Brain microvascular endothelial cell (primary cell): ENCODE measurements around the gene TMEM61.
"Not testable (repeated sequence)": the region's sequence is repeated elsewhere in the genome, so short reads cannot be mapped to it uniquely, and the experiment has no call there.

ENCODE experiments used
- DNase-seq: peaks from one replicate; pipeline ENCODE4 v3.0.0-alpha.2; 2020
- H3K27ac ChIP-seq: fragments of 250-450 bp; sonication (Bioruptor Pico); 2 replicates; pipeline ENCODE4 v1.5.1; 2020; ENCODE audit warnings: mild to moderate bottlenecking, moderate library complexity
- H3K27me3 ChIP-seq: fragments of 250-450 bp; sonication (Bioruptor Pico); replicated peaks from 2 replicates; pipeline ENCODE4 v1.5.1; 2020; ENCODE audit warnings: mild to moderate bottlenecking
- H3K36me3 ChIP-seq: fragments of 250-450 bp; sonication (Bioruptor Pico); replicated peaks from 2 replicates; pipeline ENCODE4 v1.5.1; 2020; ENCODE audit warnings: mild to moderate bottlenecking
- H3K4me3 ChIP-seq: 2 replicates; pipeline ENCODE4 v1.5.1; 2011; ENCODE audit warnings: low read depth, mild to moderate bottlenecking, control low read depth, low read length, moderate library complexity
- CTCF ChIP-seq: IDR thresholded peaks from 2 replicates; pipeline ENCODE4 v1.5.1; 2011; ENCODE audit warnings: low read depth, mild to moderate bottlenecking, moderate library complexity, low read length, control low read depth, inconsistent platforms; ENCODE audit errors: missing control alignments
- in situ Hi-C: cut with HindIII; loops from 2 replicates; pipeline ENCODE4 v1.10.0; 2017; ENCODE audit warnings: low sequenced_read_pairs, low pct_ligation_motif_present

The TMEM61 gene

GRCh38 chr1:54953846-54954245 is 26.6 kb upstream of the TMEM61 start:
- in situ Hi-C loops, result no loop called here
- no peak for DNase-seq
- no peak for TF ChIP-seq CTCF
- no peaks in the 10 kb centered on the region for H3K27me3 ChIP-seq
- H3K4me3 ChIP-seq, result no peak overlapping the region
- H3K27ac ChIP-seq, result no peak overlapping the region
- H3K36me3 ChIP-seq, result no peaks in the 10 kb centered on the region

DNA sequence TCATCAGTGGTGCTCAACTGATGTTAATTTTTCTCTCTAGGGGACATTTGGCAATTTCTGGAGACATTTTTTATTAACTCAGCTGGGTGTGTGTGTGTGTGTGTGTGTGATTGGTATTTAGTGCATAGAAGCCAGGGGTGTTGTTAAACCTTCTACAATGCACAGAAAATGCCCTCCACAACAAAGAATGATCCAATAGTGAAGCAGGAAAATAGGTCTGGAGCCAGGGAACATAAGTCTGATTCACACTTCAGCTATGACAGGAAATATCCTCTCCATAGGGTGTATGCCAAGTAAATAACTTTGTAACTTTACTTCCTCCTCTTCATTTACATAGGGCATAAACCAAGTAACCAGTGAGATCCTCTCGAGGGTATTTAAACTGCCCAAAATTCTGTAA is 25.1 kb upstream of the TMEM61 start:
- Histone ChIP-seq H3K4me3 (no peak overlapping the region), H3K27me3 (no peaks in the 10 kb centered on the region), H3K36me3 (no peaks in the 10 kb centered on the region), H3K27ac (no peak overlapping the region)
- peak; percentile 14 for DNase-seq
- no peak for TF ChIP-seq CTCF
- in situ Hi-C loops, result no loop called here

- no peaks in the 10 kb centered on the region for H3K36me3 ChIP-seq
- TF ChIP-seq CTCF, result no peak
- no peak for DNase-seq
- no peaks in the 10 kb centered on the region for H3K27me3 ChIP-seq
- no peak overlapping the region for H3K27ac ChIP-seq
- in situ Hi-C loops, result no loop called here
- H3K4me3 ChIP-seq, result no peak overlapping the region
Observed at GRCh38 chr1:54956726-54957125, 23.7 kb upstream of the TMEM61 start.

DNA sequence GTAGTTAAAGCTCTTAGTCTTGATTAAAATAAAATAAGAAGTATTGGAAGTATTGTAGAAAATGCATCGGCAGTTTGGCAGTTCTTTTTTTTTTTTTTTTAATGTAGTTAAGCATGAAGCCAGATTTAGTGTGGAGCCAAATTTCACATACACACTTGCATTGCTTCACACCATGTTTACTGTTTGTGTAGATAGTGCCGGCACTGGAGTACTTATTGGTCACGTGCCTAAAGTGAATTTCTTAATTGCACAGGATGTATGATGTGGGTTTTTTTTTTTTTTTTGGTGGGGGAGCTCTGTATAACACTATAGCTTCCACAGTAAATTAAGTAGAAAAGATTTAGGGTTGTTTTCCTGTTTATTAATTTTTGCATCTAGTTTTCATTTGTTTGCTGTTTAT is 21.2 kb upstream of the TMEM61 start:
- DNase-seq, result no peak
- Histone ChIP-seq H3K27ac (no peak overlapping the region), H3K36me3 (no peaks in the 10 kb centered on the region), H3K27me3 (no peaks in the 10 kb centered on the region), H3K4me3 (no peak overlapping the region)
- in situ Hi-C loops, result no loop called here
- no peak for TF ChIP-seq CTCF

GRCh38 chr1:54962612-54963395 is 17.6 kb upstream of the TMEM61 start:
- no peak for DNase-seq
- TF ChIP-seq CTCF, result no peak
- Histone ChIP-seq H3K36me3 (no peaks in the 10 kb centered on the region), H3K27ac (no peak overlapping the region), H3K4me3 (no peak overlapping the region), H3K27me3 (no peaks in the 10 kb centered on the region)
- in situ Hi-C loops, result no loop called here

DNA sequence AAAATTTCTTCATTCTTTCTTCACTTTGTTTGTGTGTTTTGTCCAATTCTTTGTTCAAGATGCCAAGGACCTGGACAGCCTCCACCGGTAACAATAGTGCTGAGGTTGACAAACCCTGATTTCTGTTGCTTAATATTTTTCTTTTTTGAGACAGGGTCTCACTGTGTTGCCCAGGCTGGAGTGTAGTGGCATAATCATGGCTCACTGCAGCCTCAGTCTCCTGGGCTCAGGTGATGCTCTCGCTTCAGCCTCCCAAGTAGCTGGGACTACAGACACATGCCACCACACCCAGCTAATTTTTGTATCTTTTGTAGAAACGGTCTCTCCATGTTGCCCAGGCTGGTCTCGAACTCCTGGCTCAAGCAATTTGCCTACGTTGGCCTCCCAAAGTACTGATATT is 16.6 kb upstream of the TMEM61 start:
- H3K27me3 ChIP-seq, H3K4me3 ChIP-seq, H3K27ac ChIP-seq, DNase-seq, H3K36me3 ChIP-seq, in situ Hi-C loops: not testable (repeated sequence)
